Hepatic stellate cell (primary cell): Measurements from ENCODE around the gene SUPT4H1.
"Not testable (repeated sequence)": the region's sequence is repeated elsewhere in the genome, so short reads cannot be mapped to it uniquely, and the experiment has no call there.

Experiments
- DNase-seq: peaks from one replicate; pipeline ENCODE4 v3.0.0; 2011; ENCODE audit warnings: low spot score

Gene SUPT4H1

DNA sequence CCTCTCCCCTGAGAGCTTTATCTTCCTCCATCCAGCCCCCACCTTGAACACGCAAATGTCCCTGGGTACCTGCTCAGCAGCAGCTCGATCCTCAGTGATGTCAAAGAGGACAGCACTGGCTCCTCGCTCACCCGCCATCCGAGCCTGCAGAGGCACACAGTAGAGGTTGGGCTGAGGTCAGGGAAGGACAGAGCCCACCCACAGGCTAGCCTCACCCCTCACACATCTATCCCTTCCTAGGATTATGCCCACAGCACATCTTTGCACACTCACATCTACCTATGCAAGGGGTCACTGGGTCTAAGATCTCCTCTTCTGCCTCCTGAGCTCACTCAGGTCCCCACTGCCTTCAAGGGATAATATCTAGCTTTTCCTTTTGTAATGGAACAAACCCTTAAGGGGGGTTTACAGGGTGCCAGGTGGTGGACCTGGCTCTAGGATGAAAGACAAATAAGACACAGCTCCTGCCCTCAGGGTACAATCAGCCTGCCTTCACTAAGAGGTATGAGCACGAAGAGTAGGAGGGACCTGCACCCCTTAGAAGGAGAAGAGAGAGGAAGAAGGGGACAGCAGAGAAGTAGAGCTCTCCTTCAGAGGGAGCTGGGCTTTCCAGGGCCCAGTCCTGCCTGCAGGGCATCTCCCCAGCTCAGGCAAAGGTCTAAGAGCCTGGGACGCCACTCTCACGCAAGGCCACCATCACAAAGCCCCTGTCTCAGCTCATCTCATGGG, 11.6 kb upstream of the SUPT4H1 start:
- DNase-seq = no peak

DNA sequence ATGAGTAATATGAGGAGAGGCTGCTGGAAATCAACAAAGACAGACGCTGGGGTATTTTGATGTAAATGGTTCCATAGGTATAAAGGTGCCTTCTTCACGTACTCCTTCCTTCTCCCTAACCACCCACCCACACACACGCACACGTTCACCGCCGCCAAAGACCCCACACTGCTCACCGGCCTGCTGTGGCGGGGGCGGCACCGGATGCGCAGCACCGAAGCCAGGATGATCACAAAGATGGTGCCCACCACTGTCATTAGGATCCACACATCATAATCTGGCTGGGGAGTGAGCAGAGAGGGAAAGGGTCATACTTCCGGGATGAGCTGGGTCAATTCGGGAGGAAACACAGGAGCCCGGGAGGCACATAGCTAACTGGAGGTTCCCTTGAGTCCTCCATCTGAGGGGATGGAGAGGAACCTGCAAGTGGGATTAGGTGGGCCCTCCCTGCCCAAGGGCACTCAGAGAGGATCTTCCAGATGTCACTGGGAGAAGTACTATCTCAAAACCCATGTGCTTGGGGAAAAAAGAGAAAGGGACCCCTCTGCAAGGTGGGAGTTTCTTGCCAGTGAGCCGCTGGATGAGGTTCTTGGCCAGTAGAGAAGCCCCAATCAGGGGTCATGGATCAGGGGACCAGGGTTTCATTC, 10.5 kb upstream of the SUPT4H1 start:
- no peak for DNase-seq

DNA sequence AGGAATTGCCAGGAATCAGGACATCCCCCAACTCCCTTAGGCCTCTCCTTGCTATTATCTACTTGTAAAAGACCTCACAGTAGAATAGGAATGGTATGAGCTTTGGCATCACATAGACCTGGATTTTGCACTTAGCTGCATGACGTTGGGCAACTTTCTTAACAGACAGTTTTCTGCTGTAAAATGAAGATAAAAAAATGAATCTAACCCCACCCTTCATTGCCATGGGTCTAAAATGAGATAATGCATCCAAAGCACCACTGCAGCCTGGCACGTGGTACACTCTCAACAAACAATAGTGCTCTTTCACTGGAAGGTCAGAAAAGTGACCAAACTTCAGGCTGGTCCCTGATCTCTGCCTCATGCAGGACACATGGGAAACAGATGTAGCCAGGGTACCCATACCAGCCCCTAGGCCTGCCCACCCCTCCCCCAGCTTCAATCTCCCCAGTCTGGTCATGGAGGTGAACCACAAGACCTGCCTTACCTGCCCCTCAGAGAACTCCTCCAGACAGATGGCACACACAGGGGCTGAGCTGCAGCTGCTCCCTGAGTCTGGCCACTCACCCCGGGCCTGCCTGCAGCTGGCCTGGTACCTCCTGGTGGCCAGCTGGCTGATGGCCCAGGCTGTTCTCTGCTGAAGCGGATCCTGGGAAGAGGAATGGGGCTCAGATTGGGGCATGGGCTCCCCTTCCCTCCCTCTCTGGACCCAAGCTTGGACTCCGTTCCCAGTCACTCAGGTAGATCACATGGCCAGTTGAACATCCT, 8.5 kb upstream of the SUPT4H1 start:
- DNase-seq = no peak

DNA sequence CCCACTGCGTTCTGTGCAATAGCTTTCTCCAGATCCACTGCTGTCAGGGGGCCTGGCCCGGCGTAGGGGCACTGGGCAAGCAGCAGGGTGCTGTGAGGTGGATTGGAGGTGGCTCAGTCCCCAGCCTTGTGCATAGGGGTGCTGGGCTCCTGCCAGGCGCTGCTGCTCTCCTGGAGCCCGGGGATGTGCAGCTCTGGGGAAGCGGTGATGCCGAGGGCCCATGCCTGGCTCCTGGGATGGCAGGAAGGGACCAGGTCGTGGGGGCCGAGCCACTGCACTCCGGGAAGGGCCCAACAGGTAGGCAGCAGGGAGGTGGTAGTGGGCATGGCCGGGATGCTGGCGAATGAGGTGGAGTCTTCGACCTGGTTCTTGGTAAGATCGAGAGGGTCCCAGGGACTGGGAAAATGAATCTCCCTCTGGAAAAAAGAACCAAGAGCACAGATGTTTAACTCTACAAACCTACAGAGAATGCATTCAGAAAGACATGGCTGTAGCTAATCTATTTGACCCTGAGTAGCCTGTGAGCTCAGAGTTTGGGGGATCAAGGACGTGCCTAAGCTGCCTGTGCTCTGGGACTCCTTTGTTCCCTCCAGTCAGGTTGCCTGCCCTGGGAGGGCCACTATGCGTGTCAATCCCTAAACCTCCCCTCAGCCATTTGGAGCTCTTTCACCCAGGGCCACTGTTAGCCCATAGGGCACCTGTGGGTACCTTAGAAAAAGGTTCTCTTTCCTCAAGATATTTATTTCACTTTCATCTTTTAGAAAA, 6.6 kb upstream of the SUPT4H1 start:
- no peak for DNase-seq

DNA sequence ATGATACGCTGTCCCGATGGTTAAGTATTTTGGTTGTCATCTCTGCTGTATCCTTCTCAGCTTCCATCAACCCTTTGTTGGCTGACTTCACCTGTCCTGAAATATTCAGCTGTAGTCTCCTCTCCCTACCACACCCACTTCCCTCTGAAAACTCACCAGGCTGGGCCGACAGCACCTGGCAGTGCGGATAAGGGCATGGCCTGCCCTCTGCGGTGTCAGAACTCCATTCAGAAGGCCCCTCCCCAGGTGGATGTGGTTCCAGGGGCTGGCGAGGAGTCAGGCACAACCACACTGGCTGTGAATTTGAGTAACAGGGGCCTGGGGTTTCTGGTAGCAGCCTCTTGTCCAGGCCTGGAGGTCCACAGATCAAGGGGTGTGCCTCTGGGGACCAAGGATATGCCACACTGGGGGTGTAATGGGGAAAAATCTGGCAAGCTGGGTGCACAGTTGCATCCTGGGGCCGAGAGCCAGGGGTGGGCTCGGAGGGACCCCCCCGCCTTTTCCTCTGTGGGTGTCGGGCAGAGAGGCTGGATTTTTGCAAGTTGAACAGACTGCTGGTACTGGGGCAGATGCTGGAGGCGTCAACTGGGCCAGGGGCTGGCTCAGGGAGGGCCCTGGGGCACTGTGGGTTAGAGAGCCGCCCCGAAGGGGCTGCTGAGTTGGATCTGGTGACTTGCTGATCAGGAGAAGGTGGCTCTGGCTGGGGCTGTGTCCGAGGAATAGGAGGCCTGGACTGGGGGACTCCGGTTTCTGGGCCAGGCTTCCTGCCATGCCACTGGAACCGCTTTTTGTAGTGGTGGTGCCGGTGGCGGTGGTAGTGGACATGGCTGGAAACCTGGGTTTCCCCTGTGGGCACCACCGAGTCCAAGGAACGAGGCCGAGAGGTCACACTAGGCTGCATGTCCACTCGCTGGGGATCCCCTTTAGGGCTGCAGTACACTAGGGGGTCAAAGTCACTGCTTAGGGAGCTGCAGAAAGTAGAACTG, 5.6 kb upstream of the SUPT4H1 start:
- DNase-seq = no peak

DNA sequence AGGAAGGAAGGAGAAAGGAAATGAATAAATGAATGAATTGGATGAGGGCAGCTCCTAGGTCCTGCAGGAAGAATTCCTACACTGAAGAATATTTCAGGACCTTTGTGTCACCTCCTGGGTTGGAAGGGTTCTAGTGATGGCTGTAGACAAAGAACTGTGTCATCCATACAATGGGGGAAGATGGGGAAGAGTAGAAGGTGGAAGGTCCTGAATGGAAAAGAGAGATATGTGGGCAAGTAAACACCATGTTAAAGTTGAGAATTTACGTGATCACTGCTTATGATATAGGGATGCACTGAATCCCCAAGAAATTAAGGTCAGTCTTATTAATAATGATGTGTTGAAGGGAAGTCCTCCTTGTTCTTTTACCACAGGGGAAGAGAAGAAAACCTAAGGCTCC, 4.2 kb upstream of the SUPT4H1 start:
- DNase-seq = no peak

DNA sequence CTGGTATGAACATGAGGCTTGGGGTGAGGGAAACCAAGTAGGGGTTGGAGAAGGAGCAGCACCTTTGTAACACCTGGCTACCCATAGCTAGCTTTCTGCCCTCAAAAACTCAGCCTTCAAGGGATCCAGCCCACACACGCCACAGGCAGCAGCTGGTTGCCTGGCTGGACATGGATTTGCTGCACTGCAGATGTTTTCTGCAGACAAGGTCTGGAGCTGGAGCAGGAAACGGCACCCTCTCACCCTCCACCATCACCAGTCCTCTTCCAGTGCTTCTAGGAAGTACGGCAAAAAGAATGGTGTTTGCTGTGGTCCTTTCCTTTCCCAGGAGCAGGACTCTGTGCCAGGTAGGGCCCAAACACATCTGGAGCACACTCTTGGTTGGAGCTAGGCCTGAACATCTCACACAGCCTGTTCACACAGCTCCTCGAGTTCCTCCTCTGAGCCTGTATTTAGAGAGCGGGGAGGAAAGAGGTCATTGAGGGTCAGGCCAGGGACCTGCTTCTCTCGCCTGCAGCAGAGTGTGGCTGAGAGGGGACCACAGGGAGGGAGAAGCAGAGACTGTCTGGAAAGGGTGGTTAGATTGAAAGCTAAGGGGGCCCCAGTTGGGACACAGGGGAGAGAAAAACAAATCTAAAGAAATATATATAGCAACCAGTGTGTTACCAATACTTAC, 2.7 kb upstream of the SUPT4H1 start:
- DNase-seq = no peak

DNA sequence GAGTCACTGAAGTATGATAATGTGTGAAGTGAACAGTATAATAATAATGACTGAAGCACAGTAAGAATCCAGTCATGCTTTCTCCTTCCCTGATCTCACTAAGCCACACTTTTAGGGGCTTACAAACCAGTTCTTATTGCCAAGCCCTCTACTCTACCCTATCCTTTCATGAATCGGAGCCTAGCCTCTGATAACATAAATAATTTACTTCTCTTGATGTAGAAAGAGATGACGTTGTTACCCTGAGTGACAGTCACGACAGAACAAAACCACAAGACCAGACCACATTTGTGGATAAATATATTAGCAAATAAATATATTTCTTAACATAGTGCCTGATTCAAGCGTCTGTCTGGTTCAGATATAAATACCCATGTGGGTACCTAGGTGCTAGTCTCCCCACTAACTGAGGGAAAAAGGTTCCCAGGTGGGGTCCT, 1.4 kb upstream of the SUPT4H1 start:
- DNase-seq = no peak

DNA sequence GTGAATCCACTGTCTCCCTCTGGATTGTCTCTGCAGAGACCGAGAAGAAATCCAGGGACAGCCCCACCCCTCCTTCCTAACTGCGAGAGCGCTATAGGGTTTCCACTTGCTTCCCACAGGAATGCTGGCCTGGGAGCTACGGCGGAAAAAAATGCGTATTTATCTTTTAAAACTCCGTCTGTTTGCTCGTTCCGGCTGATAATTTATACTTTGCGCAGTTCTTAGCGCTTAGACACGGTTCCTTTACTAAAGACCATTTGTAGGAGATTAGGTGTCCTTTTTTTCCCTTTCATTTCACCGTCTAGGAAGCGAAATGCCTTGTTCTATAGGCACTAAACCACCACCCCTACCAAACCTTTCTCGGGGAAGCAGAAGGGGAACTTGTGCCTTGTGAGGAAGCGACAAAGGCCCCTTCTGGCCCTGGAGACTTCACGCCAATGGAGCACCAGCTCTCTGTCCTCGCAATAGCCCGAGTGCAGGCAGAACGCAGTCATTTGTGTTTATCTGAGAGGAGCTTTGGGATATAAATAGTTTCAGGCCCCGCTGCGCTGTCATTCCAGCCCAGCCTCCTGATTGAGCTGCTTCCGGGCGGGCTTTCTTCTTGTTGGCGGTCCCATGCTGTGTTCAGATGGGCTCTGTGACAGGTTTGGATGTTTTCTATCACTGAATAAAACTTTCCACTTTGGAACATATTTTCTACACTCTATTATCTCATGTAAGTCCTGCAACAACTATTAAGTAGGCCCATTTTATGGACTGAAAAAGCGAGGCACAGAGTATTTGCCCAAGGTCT, 791 bp upstream of the SUPT4H1 start:
- DNase-seq = peak; percentile 71

DNA sequence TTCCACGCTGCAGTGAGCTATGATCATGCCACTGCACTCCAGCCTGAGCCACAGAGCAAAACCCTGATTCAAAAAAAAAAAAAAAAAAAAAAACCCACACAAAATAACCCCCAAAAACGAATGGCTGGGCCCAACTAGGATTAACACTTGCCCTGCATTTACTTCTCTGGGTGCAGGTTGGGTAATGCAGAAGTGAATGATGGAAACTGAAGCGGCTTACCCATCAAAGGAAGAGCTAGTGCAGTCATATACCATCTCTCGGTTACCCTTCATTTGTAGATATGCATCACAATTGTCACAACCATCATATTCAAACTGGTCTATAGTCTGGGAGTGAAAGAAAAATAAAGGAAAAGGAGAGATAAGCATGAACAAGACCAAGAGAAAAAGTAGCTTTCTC, 819 bp downstream of the SUPT4H1 start:
- DNase-seq = no peak

DNA sequence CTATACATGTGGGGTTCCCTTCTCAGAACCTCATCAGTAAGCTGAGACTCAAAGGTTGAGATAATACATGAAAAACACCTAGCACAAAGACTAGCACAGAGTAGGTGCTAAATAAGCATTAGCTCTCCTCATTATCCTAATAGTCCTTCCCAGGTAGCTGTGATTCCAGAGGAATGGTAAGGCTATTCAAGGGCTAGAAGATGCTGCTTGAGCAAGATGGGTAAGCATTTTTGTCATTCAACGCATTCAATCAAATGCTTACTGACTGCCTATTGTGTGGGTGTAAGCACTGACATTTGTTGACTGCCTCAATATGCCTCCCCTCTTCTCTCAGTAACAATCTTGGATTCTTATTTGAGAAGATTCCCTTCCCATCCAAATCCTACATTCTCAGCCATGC, 4.0 kb downstream of the SUPT4H1 start:
- DNase-seq = no peak

DNA sequence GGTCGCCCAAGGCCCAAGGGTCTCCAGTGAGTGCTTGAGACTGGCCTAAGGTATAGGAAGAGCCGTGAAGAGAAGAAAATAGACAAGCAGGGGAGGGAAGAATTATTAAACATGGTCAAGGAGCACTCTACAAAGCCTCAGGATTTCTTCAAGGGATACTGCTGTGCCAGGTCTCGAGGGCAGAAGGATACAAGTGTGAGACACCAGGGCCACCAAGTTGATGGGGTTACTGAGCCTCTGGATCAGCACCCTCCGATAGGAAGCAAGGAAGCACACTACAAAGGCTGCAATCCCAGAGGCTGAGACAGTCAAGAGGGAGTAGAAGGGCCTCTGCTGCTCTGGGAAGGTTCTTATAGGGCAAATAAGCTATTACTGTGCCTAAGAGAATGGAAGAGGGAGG, 6.5 kb downstream of the SUPT4H1 start:
- DNase-seq = no peak

DNA sequence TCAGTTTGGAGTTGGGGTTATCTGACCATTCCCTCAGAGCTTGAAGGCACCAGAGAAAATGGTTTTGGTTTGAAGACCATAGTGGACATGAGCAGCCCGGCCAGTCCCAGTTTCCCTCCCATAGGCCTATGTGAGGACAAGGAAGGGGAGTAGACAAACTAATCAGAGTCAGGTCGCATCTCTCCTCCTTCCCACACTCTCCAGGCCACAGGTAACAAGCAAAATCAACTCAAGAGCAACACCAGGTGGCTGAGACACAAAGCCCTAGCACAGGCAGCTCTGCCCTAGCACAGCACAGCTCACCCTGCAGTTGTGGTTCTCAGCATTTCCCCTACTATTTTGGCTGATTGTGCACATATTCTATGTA, 7.2 kb downstream of the SUPT4H1 start:
- DNase-seq = no peak

DNA sequence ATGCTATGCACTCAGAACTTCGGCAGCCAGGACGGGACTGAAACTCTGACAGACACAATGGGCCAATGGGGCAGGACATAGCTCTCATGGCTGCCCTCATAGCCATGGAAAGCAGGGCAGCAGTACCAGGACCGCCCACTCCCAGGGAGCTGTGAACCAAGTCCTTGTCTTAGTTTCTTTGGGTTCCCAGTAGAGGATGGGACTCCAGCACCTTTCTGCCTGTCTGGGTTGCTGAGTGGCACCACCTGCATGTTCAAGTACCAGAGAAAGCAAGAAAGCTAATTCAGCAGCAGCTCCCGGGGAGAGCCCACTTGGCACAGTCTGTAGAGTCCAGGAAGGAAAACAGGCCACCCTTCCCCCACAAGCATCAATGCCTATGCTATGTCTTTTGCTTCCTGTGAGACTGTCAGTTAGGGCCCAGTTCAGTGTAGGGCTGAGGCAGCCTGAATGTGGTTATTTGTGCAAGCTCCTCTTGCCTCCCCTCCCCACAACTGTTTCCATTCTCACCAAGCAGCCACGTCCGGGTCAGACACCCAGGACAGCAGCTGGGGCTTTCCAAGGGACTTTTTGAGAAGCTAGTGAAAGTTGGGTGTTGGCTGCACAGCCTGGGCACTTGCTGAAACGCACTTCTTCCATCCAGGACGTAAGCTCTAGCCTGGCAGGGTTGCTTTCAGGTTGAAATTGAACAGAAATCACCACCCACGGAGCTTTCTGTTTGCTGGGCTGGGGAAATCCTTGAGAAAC, 7.8 kb downstream of the SUPT4H1 start:
- DNase-seq = no peak

DNA sequence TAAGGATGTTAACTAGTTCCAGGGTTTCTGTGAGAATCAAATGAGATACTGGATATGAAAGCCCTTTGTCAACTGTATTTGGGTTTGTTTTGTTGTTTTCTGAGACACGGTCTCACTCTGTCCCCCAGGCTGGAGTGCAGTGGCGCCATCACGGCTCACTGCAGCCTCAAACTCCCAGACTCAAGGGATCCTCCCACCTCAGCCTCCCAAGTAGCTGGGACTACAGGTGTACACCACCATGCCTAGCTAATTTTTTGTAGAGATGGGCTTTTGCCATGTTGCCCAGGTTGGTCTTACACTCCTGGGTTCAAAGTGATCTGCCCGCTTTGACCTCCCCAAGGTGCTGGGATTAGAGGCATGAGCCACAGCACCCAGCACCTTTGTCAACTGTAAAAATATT, 8.9 kb downstream of the SUPT4H1 start:
- DNase-seq = no peak

DNA sequence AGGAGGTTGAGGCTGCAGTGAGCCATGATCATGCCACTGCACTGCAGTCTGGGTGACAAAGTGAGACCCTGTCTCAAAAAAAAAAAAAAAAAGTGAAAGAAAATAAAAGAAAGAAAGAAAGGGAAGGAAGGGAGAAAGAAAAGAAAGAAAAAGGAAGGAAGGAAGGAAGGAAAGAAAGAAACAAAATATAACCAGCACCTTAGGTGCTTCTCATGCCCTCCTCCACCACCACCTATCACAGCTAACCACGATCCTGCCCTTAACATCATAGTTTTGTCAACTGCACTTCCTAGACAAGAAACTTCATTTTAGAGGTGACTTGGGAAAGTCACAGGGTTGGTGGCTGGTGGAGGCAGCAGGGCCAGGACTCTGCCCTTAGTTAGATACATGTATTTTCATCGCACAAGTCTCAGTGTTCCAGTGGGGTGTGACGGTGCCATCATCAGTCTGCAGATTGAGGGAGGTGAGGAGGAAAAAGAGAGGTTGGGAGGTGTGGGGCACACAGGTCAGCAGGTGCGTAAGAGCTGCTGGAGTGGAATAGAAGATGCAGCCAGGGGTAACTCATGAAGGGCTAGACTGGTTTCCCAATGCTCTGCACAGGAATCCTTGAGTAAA, 10.0 kb downstream of the SUPT4H1 start:
- no peak for DNase-seq

DNA sequence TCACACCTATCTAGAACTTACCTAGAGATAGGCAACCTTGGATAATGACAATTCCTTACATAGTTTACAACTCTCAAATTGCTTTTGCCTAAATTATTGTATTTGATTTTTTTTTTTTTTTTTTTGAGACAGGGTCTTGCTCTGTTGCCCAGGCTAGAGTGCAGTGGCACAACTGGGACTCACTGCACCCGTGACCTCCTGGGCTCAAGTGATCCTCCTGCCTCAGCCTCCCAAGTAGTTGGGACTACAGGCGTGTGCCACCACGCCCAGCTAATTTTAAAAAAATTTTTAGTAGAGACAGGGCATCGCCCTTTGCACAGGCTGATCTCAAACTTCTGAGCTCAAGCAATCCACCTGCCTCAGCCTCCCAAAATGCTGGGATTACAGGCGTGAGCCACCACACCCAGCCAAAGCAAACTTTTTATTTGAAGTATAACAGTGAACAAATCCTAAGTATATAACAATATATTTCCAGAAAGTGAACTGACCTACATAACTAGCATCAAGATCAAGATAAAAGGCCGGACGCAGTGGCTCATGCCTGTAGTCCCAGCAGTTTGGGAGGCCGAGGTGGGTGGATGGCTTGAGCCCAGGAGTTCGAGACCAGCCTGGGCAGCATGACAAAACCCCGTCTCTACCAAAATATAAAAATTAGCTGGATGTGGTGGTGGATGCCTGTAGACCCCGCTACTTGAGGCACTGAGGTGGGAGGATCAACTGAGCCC, 10.7 kb downstream of the SUPT4H1 start:
- DNase-seq = not testable (repeated sequence)

DNA sequence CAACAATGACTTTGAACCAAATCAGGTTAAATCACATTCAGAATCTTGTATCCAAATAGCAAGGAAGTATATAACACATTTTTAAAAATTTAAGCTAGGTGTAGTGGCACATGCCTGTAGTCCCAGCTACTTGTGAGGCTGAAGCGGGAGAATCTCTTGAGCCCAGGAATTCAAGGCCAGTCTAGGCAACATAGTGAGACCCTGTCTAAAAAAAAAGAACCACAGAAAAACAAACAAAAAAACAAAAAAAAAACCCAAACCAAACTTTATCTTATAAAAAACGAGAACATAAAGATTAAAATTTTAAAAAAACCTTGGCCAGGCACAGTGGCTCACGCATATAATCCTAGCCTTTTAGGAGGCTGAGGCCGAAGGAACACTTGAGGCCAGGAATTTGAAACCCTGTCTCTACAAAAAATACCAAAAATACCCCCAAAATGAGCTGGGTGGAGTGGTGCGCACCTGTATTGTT, 11.6 kb downstream of the SUPT4H1 start:
- DNase-seq = no peak
